ENCODE results near the gene TASL. TPM values are rescaled to one million over a fixed set of nuclear protein-coding genes. Genes with fewer than 3 reads are reported as not detected.

The TASL gene
- polyA plus RNA-seq, 1 of the 3 experiments (the other 2 are of a cell fraction) = not detected

DNA sequence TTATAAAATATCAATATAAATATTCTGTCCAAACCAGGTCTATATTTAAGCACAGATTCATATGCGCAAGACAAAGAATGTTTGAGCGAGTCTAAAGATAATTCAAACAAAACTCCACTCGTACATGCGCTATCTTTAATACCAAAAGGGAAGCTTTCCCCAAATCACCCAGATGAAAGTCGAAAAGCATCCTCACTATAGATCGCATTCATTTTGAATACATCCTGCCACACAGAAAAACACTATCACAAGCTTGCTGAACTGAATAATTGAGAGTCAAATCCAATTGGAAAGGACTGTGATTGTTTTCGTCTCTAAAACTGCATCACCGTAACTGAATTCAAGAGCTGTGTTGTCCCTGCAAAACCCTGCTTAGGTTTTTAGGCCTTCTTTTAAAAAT lies 685 bp downstream of the TASL start (continued):
- TF ChIP-seq EZH2phosphoT487 (IDR thresholded peaks at IDR 0.05; ENCODE audit: borderline replicate concordance, low read depth) (no peak), FOSL2 (IDR thresholded peaks at IDR 0.05; ENCODE audit: borderline replicate concordance, low read depth) (no peak), TEAD4 (IDR thresholded peaks at IDR 0.05; ENCODE audit: borderline replicate concordance, insufficient read depth) (no peak), RXRA (IDR thresholded peaks at IDR 0.05; ENCODE audit: borderline replicate concordance, low read depth) (no peak)

DNA sequence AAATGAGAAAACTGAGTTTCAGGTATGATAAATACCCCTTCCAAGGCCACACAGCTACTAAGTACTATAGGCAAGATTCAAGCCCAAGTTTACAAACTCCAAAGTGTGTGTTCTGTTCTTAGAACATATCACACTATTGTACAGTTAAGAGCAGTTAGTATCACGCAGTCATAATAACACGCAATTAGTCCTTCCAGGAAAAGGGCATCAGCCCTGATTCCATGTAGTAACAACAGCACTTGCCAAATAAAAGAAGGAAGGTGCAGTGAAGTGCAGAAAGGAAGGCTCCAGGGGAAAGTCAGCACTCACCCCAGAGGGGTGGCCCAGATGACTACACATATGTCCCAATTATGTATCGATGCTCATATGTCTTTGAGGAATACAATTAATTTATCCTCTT lies 4.4 kb downstream of the TASL start:
- no peaks in the 10 kb centered on the region for H3K36me3 ChIP-seq (replicated peaks in 1 of 2; ENCODE audit: control insufficient read depth in 1 of 2, insufficient read depth in 2 of 2, low read length in 1 of 2)
- H3K79me2 ChIP-seq (ENCODE audit: insufficient read depth) = no peaks in the 10 kb centered on the region
- no peaks in the 10 kb centered on the region for H3K9me2 ChIP-seq
- CTCF ChIA-PET = interaction anchor here (1.5 kb wide), 1 partner anchor 162 kb away, joined by 3 read pairs; no protein-coding TSS in a partner anchor
- no peaks in the 10 kb centered on the region; a peak in 1 of 4 replicates for H3K4me1 ChIP-seq (ENCODE audit: control insufficient read depth in 1 of 2, insufficient read depth in 2 of 2, low read depth in 1 of 2, low read length in 1 of 2)
- H3K4me2 ChIP-seq = no peak overlapping the region
- H3F3A ChIP-seq (replicated peaks; ENCODE audit: insufficient read depth) = no peaks in the 10 kb centered on the region
- H2AFZ ChIP-seq (ENCODE audit: low read depth) = no peak overlapping the region
- H3K27ac ChIP-seq (ENCODE audit: low read depth in 2 of 2, low read length in 1 of 2) = no peak overlapping the region
- DNase-seq = no peak
- TF ChIP-seq EP300 (IDR thresholded peaks at IDR 0.05; ENCODE audit: borderline replicate concordance in 1 of 2, low read depth in 1 of 2, low read length in 1 of 2) (no peak), TCF12 (IDR thresholded peaks at IDR 0.05) (no peak), MXI1 (IDR thresholded peaks at IDR 0.05; ENCODE audit: low read depth, low read length) (no peak), RAD21 (IDR thresholded peaks at IDR 0.05; ENCODE audit: low read length) (no peak), ELF1 (IDR thresholded peaks at IDR 0.05) (no peak), TEAD4 (IDR thresholded peaks at IDR 0.05; ENCODE audit: borderline replicate concordance, insufficient read depth) (no peak), FOSL2 (IDR thresholded peaks at IDR 0.05; ENCODE audit: borderline replicate concordance, low read depth) (no peak), RFX5 (IDR thresholded peaks at IDR 0.05; ENCODE audit: low read length) (no peak), RCOR1 (IDR thresholded peaks at IDR 0.05; ENCODE audit: low read length) (no peak), GATA2 (CRISPR knock-in tag; IDR thresholded peaks at IDR 0.05) (no peak)
- TF ChIP-seq, protein P1, sequence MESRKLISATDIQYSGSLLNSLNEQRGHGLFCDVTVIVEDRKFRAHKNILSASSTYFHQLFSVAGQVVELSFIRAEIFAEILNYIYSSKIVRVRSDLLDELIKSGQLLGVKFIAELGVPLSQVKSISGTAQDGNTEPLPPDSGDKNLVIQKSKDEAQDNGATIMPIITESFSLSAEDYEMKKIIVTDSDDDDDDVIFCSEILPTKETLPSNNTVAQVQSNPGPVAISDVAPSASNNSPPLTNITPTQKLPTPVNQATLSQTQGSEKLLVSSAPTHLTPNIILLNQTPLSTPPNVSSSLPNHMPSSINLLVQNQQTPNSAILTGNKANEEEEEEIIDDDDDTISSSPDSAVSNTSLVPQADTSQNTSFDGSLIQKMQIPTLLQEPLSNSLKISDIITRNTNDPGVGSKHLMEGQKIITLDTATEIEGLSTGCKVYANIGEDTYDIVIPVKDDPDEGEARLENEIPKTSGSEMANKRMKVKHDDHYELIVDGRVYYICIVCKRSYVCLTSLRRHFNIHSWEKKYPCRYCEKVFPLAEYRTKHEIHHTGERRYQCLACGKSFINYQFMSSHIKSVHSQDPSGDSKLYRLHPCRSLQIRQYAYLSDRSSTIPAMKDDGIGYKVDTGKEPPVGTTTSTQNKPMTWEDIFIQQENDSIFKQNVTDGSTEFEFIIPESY (IDR thresholded peaks at IDR 0.05; ENCODE audit: borderline replicate concordance, low read depth) = no peak
- TF ChIP-seq, protein P2, sequence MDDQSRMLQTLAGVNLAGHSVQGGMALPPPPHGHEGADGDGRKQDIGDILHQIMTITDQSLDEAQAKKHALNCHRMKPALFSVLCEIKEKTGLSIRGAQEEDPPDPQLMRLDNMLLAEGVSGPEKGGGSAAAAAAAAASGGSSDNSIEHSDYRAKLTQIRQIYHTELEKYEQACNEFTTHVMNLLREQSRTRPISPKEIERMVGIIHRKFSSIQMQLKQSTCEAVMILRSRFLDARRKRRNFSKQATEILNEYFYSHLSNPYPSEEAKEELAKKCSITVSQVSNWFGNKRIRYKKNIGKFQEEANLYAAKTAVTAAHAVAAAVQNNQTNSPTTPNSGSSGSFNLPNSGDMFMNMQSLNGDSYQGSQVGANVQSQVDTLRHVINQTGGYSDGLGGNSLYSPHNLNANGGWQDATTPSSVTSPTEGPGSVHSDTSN (IDR thresholded peaks at IDR 0.05) = no peak
- 39% methylated on average over 3 of the region's 3 CpGs for WGBS (ENCODE audit: low lambda C conversion rate)
- peaks cover 5% of the 10 kb centered on the region; the same call in 1 of the 2 replicates for H3K27me3 ChIP-seq (ENCODE audit: insufficient read depth)
- POLR2A ChIA-PET = no interaction called here
- H3K9ac ChIP-seq = no peak overlapping the region
- no peak overlapping the region for H3K4me3 ChIP-seq (ENCODE audit: low read depth in 2 of 2, low read length in 1 of 2)
- H4K20me1 ChIP-seq (ENCODE audit: insufficient read depth) = no peaks in the 10 kb centered on the region
- H3K9me3 ChIP-seq = no peaks in the 10 kb centered on the region
